D721Med (cell line): ENCODE measurements around the gene PPP1R37.
A peak's percentile ranks its signal among the peaks of the same experiment; 100 is the strongest.

Experiments used
- DNase-seq: peaks from one replicate; pipeline ENCODE4 v3.0.0; 2011; ENCODE audit warnings: low spot score; ENCODE audit not compliant: insufficient read length
- FAIRE-seq: peaks from 2 replicates; lab custom pipeline; 2011; peaks lifted over from hg19 to GRCh38; lab: Jason Lieb, UNC
- TF ChIP-seq, protein P1 (sequence below): IDR thresholded peaks from 2 replicates; pipeline ENCODE4 v1.5.1; 2012; ENCODE audit warnings: mild to moderate bottlenecking, control low read depth; ENCODE audit not compliant: insufficient read depth; ENCODE audit errors: missing control alignments

Gene PPP1R37

GRCh38 chr19:45159971-45160324, 67.0 kb downstream of the PPP1R37 start:
- DNase-seq (no peak), FAIRE-seq (no peak)
- TF ChIP-seq, protein P1, sequence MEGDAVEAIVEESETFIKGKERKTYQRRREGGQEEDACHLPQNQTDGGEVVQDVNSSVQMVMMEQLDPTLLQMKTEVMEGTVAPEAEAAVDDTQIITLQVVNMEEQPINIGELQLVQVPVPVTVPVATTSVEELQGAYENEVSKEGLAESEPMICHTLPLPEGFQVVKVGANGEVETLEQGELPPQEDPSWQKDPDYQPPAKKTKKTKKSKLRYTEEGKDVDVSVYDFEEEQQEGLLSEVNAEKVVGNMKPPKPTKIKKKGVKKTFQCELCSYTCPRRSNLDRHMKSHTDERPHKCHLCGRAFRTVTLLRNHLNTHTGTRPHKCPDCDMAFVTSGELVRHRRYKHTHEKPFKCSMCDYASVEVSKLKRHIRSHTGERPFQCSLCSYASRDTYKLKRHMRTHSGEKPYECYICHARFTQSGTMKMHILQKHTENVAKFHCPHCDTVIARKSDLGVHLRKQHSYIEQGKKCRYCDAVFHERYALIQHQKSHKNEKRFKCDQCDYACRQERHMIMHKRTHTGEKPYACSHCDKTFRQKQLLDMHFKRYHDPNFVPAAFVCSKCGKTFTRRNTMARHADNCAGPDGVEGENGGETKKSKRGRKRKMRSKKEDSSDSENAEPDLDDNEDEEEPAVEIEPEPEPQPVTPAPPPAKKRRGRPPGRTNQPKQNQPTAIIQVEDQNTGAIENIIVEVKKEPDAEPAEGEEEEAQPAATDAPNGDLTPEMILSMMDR, result no peak

DNA sequence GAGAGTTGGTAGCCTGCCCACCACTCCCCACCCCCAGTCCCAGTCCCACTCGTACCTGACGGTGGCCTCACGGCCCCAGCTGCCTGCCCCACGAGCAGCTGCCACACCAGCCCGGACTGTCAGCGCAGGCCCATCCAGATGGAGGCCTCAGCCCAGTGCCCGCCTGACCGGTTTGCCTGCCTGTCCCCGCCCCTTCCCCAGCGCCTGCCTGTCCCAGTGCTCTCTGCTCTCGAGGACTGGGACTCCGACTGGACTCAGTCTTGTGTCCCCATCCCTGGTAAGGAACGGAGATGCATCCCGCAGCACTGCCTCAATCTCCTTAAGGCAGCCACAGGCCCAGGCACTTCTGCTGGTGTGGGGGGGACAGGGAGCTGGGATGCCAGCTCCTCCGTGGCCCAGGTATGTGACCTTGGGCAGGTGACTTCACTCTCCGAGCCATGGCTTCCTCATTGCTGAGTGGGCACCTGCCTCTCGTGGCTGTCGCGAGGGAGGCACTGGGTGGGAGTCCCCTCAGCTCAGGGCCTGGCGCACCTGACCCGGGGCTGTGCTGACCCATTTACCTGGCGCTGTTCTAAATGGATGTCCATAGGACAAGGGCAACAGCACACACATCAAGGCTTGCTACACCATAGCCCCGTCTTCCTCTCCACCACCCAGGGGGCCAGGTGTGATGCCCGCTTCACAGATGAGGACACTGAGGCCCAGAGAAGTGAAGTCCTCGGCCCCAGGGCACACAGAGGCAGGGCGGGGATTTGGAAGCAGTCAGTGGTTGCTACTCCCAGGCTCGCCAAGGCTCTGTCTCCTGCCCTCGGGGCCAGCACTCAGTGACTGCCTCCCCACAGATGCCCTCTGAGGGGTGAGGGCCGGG, 68.1 kb downstream of the PPP1R37 start, which contains the start of gene NKPD1:
TSS of gene NKPD1 (minus strand) at position 113 of the 868 bp plus-strand sequence. CDS start 832 bp downstream, outside the sequence.
- FAIRE-seq (no peak), DNase-seq (no peak)
- TF ChIP-seq, protein P1, result no peak

DNA sequence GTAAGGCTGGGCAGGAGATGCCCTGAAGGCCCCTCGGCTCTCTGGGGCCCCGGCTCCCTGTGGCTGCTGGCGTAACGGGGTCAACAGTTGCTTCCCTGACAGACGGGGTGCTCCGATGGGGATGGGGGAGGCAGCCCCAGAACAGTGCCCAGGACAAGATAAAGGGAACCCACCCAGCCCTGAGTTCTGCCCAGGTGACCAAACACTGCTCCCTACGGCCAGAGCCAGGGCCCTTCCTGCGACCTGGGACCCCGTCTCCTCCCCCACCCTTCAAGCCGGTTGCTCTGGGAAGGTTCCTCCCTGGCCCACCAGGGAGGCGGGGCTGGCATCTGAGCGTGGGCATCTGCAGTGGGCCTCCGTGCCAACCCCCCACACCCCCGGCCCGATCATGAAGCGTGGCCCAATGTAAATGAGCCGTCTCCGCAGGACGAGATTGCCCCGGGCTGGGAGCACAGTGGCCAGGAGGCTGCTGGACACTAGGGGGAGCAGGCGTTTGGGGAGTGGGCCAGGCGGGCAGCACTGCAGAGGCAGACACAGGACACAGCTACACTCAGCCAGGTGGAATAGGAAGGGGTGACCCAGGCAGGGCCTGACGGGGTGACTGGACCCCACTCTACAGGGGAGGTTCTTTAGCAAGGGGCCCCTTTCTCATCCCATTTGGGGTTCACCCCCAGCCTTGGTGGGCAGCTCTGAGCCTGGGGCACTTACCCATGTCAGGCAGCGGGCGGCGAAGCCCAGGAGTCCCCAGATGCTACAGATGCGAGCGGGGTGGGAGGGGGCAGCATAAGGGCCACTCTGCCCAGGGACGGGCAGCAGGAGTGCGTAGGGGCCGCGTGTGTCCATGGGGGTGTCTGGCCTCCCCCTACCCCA, 69.0 kb downstream of the PPP1R37 start:
- TF ChIP-seq, protein P1, result peak; percentile 37
- no peak for DNase-seq
- FAIRE-seq, result no peak

DNA sequence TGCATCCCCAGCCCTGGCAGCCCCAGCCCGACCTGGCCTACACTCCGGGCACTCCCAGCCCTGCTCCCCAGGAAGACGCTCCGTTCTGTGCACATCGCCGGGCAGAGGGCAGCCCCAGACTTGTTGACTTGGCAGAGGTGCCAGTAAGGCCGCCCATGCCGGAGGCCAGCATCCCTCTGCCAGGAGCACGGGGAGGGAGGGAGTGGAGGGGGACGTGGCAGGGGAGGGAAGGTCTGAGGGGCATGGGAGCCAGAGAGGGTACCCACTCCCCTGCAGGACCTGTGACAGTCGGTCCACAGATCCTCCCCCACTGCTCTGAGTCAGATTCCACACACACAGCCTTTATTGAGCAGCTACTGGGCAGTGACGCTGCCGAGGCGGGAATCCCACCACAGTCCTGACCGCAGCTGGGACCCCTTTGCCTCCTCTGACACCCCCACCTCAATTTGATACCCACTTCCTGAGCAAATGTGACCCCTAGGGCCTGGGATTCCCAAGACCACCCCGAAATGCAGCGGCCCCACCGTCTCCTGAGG, 69.7 kb downstream of the PPP1R37 start:
- TF ChIP-seq, protein P1, result no peak
- no peak for FAIRE-seq
- no peak for DNase-seq

GRCh38 chr19:45163156-45163555, 70.2 kb downstream of the PPP1R37 start:
- TF ChIP-seq, protein P1, result no peak
- FAIRE-seq (no peak), DNase-seq (no peak)

- DNase-seq (no peak), FAIRE-seq (no peak)
Observed at GRCh38 chr19:45163751-45164460, 70.9 kb downstream of the PPP1R37 start.

More at GRCh38 chr19:45163751-45164460, 70.9 kb downstream of the PPP1R37 start:
- TF ChIP-seq, protein P1, result no peak
